HEK293 (cell line): ENCODE results near the gene POLQ.

ENCODE experiments used
- CTCF ChIP-seq: fragments of 450-650 bp; formaldehyde crosslinking; IDR thresholded peaks from 2 replicates; pipeline ENCODE4 v1.5.1; 2016; ENCODE audit warnings: missing biosample characterization, missing genetic modification characterization
- GLI4 ChIP-seq: fragments of 450-650 bp; formaldehyde crosslinking; IDR thresholded peaks from 2 replicates; pipeline ENCODE4 v1.5.1; 2016; ENCODE audit warnings: missing biosample characterization, missing genetic modification characterization
- SP2 ChIP-seq: fragments of 450-650 bp; formaldehyde crosslinking; IDR thresholded peaks from 2 replicates; pipeline ENCODE4 v1.5.1; 2016; ENCODE audit warnings: missing biosample characterization, missing genetic modification characterization
- ZBTB11 ChIP-seq: fragments of 450-650 bp; formaldehyde crosslinking; conservative IDR thresholded peaks from 2 replicates; pipeline ENCODE4 v1.5.1; 2016; ENCODE audit warnings: low read depth, missing biosample characterization, missing genetic modification characterization
- ZBTB48 ChIP-seq: fragments of 450-650 bp; formaldehyde crosslinking; IDR thresholded peaks from 2 replicates; pipeline ENCODE4 v1.5.1; 2016; ENCODE audit warnings: missing biosample characterization, missing genetic modification characterization
- ZBTB7A ChIP-seq: fragments of 450-650 bp; formaldehyde crosslinking; IDR thresholded peaks from 2 replicates; pipeline ENCODE4 v1.5.1; 2016; ENCODE audit warnings: low read depth, missing biosample characterization, missing genetic modification characterization
- ZNF121 ChIP-seq: fragments of 450-650 bp; formaldehyde crosslinking; IDR thresholded peaks from 2 replicates; pipeline ENCODE4 v1.5.1; 2016; ENCODE audit warnings: missing biosample characterization, missing genetic modification characterization
- ZNF19 ChIP-seq: fragments of 450-650 bp; formaldehyde crosslinking; IDR thresholded peaks from 2 replicates; pipeline ENCODE4; 2016; ENCODE audit warnings: missing biosample characterization, missing genetic modification characterization, low read depth
- ZNF610 ChIP-seq: fragments of 450-650 bp; formaldehyde crosslinking; IDR thresholded peaks from 2 replicates; pipeline ENCODE4 v1.5.1; 2016; ENCODE audit warnings: missing biosample characterization, missing genetic modification characterization, borderline replicate concordance
- ZNF76 ChIP-seq: fragments of 450-650 bp; formaldehyde crosslinking; IDR thresholded peaks from 2 replicates; pipeline ENCODE4; 2016; ENCODE audit warnings: low read depth, missing biosample characterization, missing genetic modification characterization, borderline replicate concordance

- TF ChIP-seq CTCF (no peak), ZNF121 (tag by site-specific recombination) (no peak), ZNF610 (tag by site-specific recombination) (no peak), ZNF19 (tag by site-specific recombination) (no peak), SP2 (tag by site-specific recombination) (no peak), ZBTB11 (tag by site-specific recombination) (no peak), GLI4 (no peak), ZNF76 (tag by site-specific recombination) (no peak), ZBTB7A (tag by site-specific recombination) (no peak), ZBTB48 (tag by site-specific recombination) (no peak)
Measured at GRCh38 chr3:121467085-121467484, 78.7 kb downstream of the POLQ start.
